Lower leg skin (tissue), 4 donors: Measurements from ENCODE around the gene ROR2. TPM values are rescaled to one million over a fixed set of nuclear protein-coding genes. Genes with fewer than 3 reads are reported as not detected.
A peak's percentile ranks its signal among the peaks of the same experiment; 100 is the strongest.

Experiments used
- DNase-seq, 2 donors: peaks; one replicate each; pipeline ENCODE4 v3.0.0-alpha.2; 2019; ENCODE audit warnings: low spot score in 2 of 2
- H3K4me3 ChIP-seq: fragments of 200-600 bp; sonication (generic); 2 replicates; pipeline ENCODE4 v1.5.1; 2017; ENCODE audit warnings: mild to moderate bottlenecking, low read depth; ENCODE audit not compliant: poor library complexity, severe bottlenecking
- POLR2A ChIP-seq, 2 donors: fragments of 450-650 bp; IDR thresholded peaks; one replicate each; pipeline ENCODE4 v1.6.1; 2016 to 2017; ENCODE audit warnings: antibody characterized with exemption in 2 of 2, mild to moderate bottlenecking in 1 of 2, moderate library complexity in 1 of 2
- WGBS, 2 donors: methylation state at CpG; one replicate each; pipeline ENCODE4 v1.1.5; 2018; 5-methylcytosine and 5-hydroxymethylcytosine counted together
- intact Hi-C: fragments of 100-400 bp; cut with DNase I; formaldehyde crosslinking; loops from one replicate; pipeline ENCODE4 v1.15.0; 2023; ENCODE audit warnings: low total_unique reads
- total RNA-seq, 4 donors: library from RNA; depleted of rRNA; stranded (reverse); fragments of >200 nt; gene quantifications; one replicate each; pipeline ENCODE4 v1.1.0, GENCODE V29; 2016
- TF ChIP-seq, protein P1 (sequence below), 3 donors: fragments of 450-650 bp; IDR thresholded peaks; one replicate each; pipeline ENCODE4 v1.5.1; 2016; ENCODE audit warnings: antibody characterized with exemption in 3 of 3, mild to moderate bottlenecking in 3 of 3, moderate library complexity in 2 of 3

ROR2 gene
- total RNA-seq, 4 donors from 2014 or later, result 2.3 to 8.7 (median 5.8) TPM

DNA sequence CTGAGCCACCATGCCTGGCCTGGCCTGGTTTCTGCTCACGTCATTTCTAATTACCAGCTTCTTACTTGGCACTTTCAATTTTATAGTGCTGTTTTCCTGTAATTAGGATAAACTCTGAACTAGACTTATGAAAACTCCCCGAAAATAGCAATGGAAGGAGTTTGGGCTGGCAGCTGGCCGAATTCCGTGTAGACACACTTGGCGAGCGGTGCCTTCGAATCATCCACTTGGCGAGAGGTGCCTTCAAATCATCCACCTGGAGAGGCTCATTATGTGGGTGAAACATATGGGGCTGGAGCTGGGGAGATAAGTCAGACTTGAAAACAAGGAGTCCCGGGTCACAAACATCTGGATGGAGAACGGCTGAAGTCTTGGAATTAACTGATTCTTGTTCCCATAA lies 203.7 kb downstream of the ROR2 start:
- intact Hi-C loops, result no loop called here
- WGBS, 2 donors, result 60 to 64% methylated on average over 10 of the region's 10 CpGs
- H3K4me3 ChIP-seq, result no peak overlapping the region
- DNase-seq, result no peak
- TF ChIP-seq POLR2A (IDR thresholded peaks at IDR 0.05), result no peak
- TF ChIP-seq, protein P1, sequence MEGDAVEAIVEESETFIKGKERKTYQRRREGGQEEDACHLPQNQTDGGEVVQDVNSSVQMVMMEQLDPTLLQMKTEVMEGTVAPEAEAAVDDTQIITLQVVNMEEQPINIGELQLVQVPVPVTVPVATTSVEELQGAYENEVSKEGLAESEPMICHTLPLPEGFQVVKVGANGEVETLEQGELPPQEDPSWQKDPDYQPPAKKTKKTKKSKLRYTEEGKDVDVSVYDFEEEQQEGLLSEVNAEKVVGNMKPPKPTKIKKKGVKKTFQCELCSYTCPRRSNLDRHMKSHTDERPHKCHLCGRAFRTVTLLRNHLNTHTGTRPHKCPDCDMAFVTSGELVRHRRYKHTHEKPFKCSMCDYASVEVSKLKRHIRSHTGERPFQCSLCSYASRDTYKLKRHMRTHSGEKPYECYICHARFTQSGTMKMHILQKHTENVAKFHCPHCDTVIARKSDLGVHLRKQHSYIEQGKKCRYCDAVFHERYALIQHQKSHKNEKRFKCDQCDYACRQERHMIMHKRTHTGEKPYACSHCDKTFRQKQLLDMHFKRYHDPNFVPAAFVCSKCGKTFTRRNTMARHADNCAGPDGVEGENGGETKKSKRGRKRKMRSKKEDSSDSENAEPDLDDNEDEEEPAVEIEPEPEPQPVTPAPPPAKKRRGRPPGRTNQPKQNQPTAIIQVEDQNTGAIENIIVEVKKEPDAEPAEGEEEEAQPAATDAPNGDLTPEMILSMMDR (IDR thresholded peaks at IDR 0.05), result no peak

GRCh38 chr9:91744114-91744513 lies 205.9 kb downstream of the ROR2 start:
- H3K4me3 ChIP-seq, result no peak overlapping the region
- 82 to 87% methylated on average over 7 of the region's 7 CpGs for WGBS, 2 donors
- no peak for TF ChIP-seq POLR2A (IDR thresholded peaks at IDR 0.05)
- TF ChIP-seq, protein P1 (IDR thresholded peaks at IDR 0.05), result no peak
- DNase-seq, result no peak
- intact Hi-C loops, result no loop called here

DNA sequence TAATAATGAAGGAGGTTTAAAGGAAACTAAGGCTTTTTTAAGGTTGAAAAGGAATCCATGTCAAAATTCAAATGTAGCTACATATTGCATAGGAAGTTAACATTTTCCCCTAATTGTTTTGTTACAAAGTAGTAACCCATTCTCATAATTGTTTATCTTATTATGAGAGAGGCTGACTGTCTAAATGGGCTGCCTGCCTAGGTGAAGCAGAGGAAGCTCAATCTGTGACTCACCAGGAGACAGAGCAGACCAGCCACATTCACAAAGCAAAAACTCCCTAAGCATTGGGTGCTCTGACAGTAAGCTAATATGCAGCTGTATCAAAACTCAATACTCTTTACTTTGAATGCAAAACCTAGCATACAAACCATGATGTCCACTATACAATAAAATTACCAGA lies 208.5 kb downstream of the ROR2 start:
- DNase-seq, result no peak
- intact Hi-C loops, result no loop called here
- H3K4me3 ChIP-seq, result no peak overlapping the region
- TF ChIP-seq, protein P1 (IDR thresholded peaks at IDR 0.05), result no peak
- no peak for TF ChIP-seq POLR2A (IDR thresholded peaks at IDR 0.05)

DNA sequence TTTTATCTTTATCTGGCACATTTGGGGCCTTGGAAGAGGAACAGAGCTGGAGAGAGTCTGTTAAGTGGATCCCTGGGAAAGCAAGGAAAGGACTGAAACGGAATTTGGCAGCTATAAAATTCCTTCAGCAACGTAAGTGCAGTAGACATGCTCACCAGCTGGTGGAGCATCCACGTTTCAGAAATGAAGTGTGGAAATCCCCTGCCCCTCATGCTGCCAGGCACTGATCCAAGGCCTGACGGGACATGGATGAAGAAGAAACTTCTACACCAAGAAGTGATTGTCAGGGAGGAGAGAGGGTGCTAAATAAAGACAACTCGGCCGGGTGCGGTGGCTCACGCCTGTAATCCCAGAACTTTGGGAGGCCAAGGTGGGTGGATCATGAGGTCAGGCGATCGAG lies 209.3 kb downstream of the ROR2 start:
- no peak for DNase-seq
- TF ChIP-seq, protein P1 (IDR thresholded peaks at IDR 0.05), result no peak
- TF ChIP-seq POLR2A (IDR thresholded peaks at IDR 0.05), result no peak
- 43 to 53% methylated on average over 10 of the region's 10 CpGs for WGBS, 2 donors
- intact Hi-C loops, result no loop called here
- no peak overlapping the region for H3K4me3 ChIP-seq

- peak in 1 of 2 donors; percentile 72 for DNase-seq
- no peak overlapping the region for H3K4me3 ChIP-seq
- 81 to 83% methylated on average over 16 of the region's 16 CpGs for WGBS, 2 donors
- intact Hi-C loops, result no loop called here
- no peak for TF ChIP-seq POLR2A (IDR thresholded peaks at IDR 0.05)
- TF ChIP-seq, protein P1 (IDR thresholded peaks at IDR 0.05), result no peak
Measured at GRCh38 chr9:91736898-91737601, 213.0 kb downstream of the ROR2 start.

DNA sequence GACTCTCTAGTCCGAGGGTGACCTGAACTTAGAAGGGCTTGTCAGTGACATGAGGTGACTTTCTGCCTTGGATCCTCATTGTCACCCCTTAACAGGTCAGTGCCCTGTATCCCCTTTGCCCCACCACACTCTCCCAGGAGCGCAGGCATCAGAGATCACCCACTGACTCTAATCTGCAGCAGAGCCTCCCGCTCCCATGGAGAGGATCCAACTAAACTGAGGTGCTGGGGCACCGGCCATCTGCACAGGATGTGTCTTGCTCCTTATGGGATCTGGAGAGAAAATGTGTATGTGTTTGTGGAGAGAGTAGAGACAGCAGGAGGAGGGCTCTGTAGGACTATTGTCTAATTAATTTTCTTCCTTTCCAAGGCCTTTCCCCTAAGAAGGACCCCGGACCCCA lies 213.7 kb downstream of the ROR2 start:
- intact Hi-C loops, result no loop called here
- TF ChIP-seq, protein P1 (IDR thresholded peaks at IDR 0.05), result no peak
- TF ChIP-seq POLR2A (IDR thresholded peaks at IDR 0.05), result no peak

More for the DNA sequence above, 213.7 kb downstream of the ROR2 start:
- no peak overlapping the region for H3K4me3 ChIP-seq
- peak in 1 of 2 donors; percentile 74 for DNase-seq
- 92% methylated on average over 5 of the region's 5 CpGs for WGBS, 2 donors
